ENCODE results near the gene CDKAL1.

CDKAL1 gene

GRCh38 chr6:21281366-21281765, 747.1 kb downstream of the CDKAL1 start:
- no peak for DNase-seq
